Muscle layer of colon (tissue), 2 donors: ENCODE measurements around the gene STRA6.
"Not testable (repeated sequence)": the region's sequence is repeated elsewhere in the genome, so short reads cannot be mapped to it uniquely, and the experiment has no call there.

ENCODE experiments used
- H3K27ac ChIP-seq: one replicate; pipeline ENCODE4 v1.7.0; 2013; ENCODE audit warnings: low read depth, mild to moderate bottlenecking, low read length, moderate library complexity
- H3K27me3 ChIP-seq, 2 donors: one replicate each; pipeline ENCODE4 v1.7.0; 2013; ENCODE audit warnings: low read length in 2 of 2, mild to moderate bottlenecking in 2 of 2; ENCODE audit not compliant: insufficient read depth in 2 of 2, control insufficient read depth in 1 of 2
- H3K36me3 ChIP-seq: one replicate; pipeline ENCODE4 v1.7.0; 2013; ENCODE audit warnings: mild to moderate bottlenecking, low read length; ENCODE audit not compliant: insufficient read depth
- H3K4me1 ChIP-seq: one replicate; pipeline ENCODE4 v1.7.0; 2013; ENCODE audit warnings: mild to moderate bottlenecking, low read length; ENCODE audit not compliant: insufficient read depth
- H3K4me3 ChIP-seq, 2 donors: one replicate each; pipeline ENCODE4 v1.7.0; 2013; ENCODE audit warnings: low read length in 2 of 2, low read depth in 1 of 2, mild to moderate bottlenecking in 1 of 2, moderate library complexity in 1 of 2
- H3K9ac ChIP-seq: one replicate; pipeline ENCODE4 v1.7.0; 2013; ENCODE audit warnings: low read length
- H3K9me3 ChIP-seq: one replicate; pipeline ENCODE4 v1.7.0; 2013; ENCODE audit warnings: mild to moderate bottlenecking, low read length
- donor health status: abdominal sarcoma.
- donor health status: Adenocarcinoma of cecum.

The STRA6 gene

DNA sequence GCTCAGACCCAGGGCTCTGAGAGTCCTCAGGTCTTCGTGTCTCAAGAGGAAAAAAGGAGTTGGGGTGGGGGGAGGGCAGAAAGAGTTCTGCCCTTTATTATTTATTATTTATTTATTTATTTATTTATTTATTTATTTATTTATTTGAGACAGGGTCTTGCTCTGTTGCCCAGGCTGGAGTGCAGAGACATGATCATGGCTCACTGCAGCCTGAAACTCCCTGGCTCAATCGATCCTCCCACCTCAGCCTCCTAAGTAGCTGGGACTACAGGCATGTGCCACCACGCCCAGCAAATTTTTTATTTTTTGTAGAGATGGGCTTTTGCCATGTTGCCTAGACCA lies 40.4 kb downstream of the STRA6 start:
- not testable (repeated sequence) for H3K4me3 ChIP-seq, H3K9me3 ChIP-seq, H3K27me3 ChIP-seq, H3K36me3 ChIP-seq, H3K27ac ChIP-seq, H3K9ac ChIP-seq, H3K4me1 ChIP-seq

DNA sequence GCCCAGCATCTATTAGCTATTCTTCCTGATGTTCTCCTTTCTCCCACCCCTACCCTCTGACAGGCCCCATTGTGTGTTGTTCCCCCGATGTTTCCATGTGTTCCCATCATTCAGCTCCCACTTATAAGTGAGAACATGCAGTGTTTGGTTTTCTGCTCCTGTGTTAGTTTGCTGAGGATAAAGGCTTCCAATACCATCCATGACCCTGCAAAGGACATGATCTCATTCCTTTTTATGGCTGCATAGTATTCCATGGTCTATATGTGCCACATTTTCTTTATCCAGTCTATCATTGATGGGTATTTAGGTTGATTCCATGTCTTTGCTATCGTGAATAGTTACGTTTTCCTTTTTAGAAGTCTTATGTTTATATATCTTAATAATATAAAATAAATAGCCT lies 42.2 kb downstream of the STRA6 start:
- not testable (repeated sequence) for H3K27ac ChIP-seq, H3K36me3 ChIP-seq, H3K9me3 ChIP-seq, H3K27me3 ChIP-seq, H3K4me3 ChIP-seq, H3K9ac ChIP-seq
- H3K4me1 ChIP-seq, result peaks cover 21% of the 10 kb centered on the region

DNA sequence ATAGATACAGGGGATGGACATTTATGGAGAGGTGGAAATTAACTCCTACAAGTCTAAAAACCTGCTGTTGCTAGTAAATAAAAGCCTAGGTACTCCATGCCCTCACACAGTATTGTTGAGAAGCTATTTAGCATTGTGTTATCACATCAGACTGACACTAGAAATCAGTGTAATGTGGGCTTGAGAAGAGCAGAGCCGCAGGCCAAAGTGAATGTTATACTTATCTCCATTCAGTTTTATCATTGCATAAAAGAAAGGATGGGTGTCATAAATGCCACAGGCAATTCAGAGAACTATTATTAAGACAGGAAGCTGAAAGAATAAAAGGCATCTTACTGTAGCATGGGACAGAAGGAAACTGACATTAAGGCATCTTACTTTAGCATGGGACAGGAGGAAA lies 42.8 kb downstream of the STRA6 start:
- H3K27ac ChIP-seq, result no peak overlapping the region
- no peak overlapping the region for H3K9ac ChIP-seq
- H3K4me3 ChIP-seq, result no peak overlapping the region
- no peaks in the 10 kb centered on the region for H3K27me3 ChIP-seq
- H3K4me1 ChIP-seq, result peaks cover 21% of the 10 kb centered on the region
- H3K9me3 ChIP-seq, result no peaks in the 10 kb centered on the region
- H3K36me3 ChIP-seq, result no peaks in the 10 kb centered on the region

DNA sequence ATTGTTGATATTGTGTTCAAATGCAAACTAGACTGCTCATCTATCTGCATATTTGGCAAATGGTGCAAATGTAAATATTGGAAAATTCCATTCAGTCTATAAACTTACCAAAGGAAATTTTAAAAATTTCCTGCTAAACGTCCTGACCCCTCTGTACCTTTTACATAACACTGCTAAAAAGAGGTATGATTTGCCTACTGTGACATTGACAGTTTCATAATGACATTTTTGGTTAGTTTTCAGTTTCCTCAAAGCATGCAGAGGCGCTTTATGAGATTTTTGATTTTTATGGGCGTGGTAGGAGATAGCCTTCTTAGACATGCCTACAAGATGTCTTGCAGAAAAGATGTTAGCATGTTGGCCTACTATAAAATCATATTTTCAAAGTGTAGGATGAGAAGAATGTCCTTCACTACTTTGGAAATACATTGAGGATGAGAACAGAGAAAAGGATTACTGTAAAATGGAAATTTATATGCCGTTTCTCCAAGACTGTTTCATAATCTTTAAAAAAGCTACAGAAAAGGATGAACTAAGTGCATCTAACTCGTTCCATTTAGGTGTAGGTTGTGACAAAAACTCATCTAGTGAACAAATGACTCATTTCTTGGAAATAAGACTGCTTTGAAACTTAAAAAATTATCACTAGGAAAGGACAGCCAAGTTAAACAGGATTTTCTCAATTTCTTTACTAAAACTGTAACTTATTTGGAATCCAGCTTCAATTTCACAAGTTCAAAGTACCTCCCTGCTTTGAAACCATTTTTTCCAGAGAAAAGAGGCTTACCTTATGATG lies 43.5 kb downstream of the STRA6 start:
- Histone ChIP-seq H3K4me1 (peaks cover 21% of the 10 kb centered on the region), H3K9me3 (no peaks in the 10 kb centered on the region), H3K27me3 (no peaks in the 10 kb centered on the region), H3K9ac (no peak overlapping the region), H3K4me3 (no peak overlapping the region), H3K36me3 (no peaks in the 10 kb centered on the region), H3K27ac (no peak overlapping the region)

DNA sequence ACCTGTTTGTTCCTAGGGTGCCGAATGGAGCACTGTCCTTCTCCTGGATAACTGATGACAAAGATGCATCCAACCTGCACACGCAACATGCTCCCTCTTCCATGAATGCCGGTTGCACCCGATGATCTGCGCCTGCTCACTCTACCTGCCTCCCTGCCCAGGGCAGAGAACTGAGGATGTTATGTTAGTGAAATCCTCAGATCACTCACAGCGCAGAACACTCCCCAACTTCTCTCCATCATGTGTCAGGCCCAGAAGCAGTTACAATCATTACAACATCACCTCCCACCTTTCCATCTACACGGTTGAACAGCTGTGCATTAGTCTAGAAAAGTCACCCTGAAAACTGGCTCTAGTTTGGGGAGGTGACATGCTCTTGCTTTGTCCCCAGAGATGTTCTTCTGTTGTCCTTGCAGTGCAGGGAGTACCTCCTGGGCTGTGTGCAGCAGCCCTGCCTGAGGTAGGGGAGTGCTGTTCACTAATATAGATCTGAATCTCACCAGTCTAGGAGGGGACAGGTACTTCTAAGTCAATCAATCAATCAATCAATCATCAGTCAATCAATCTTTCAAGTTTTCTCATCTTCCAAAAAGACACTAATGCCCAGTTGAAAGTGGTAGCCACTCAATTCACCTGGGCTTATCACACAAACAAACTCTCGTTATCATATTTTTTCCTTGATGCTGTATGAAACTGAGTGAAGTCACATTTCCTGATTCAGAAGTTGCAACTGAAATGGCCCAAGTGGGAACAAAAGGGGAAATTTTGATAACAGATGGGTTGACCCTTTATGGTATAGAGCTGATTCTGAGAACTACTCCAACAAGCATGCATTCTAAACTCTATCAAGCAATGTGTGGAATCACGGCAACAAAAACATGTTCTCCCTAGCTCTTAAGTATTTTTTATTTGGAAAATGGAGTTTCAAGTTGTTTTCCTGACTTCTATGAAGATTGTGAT lies 44.4 kb downstream of the STRA6 start:
- Histone ChIP-seq H3K27me3 (no peaks in the 10 kb centered on the region), H3K27ac (no peak overlapping the region), H3K9ac (no peak overlapping the region), H3K9me3 (no peaks in the 10 kb centered on the region), H3K36me3 (no peaks in the 10 kb centered on the region), H3K4me3 (no peak overlapping the region), H3K4me1 (peaks cover 21% of the 10 kb centered on the region)

DNA sequence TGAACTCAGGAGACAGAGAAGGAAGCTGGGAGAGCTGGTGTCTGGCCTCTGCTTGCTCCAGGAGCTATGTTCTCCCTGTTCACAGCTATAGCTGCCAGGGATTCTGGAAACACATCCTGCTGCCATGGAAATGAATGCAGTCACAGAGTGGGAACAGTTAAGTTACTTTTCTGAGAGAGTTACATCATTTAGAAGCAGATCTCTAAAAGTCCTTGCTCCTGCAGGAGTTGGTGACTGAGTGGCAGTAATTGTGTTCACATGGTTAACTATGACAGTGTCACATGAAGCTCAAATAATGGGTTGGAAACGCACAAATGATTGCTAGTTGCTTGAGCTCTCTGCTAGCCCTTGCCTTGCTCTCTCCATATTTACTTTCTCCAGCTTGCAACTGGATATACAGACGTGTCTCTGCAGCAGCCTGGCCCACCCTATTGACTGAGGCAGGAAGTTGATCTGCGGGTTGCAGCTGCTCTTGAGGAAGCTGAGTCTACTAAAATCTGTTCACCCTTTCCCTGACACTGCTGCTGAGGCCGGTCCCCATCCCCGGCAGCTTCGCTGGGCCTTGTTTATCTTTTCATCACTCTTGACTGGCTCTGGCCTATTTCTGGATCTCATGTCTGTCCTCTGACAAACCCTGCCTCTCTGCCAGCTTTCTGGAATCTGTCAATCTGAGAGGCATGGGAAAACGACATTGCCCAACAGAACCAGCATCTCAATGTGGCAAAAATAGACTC lies 45.7 kb downstream of the STRA6 start:
- H3K27ac ChIP-seq, result peak overlapping the region; percentile 12
- H3K4me1 ChIP-seq, result peaks cover 21% of the 10 kb centered on the region
- H3K9me3 ChIP-seq, result no peaks in the 10 kb centered on the region
- no peak overlapping the region for H3K9ac ChIP-seq
- no peaks in the 10 kb centered on the region for H3K27me3 ChIP-seq
- no peak overlapping the region for H3K4me3 ChIP-seq
- H3K36me3 ChIP-seq, result no peaks in the 10 kb centered on the region

DNA sequence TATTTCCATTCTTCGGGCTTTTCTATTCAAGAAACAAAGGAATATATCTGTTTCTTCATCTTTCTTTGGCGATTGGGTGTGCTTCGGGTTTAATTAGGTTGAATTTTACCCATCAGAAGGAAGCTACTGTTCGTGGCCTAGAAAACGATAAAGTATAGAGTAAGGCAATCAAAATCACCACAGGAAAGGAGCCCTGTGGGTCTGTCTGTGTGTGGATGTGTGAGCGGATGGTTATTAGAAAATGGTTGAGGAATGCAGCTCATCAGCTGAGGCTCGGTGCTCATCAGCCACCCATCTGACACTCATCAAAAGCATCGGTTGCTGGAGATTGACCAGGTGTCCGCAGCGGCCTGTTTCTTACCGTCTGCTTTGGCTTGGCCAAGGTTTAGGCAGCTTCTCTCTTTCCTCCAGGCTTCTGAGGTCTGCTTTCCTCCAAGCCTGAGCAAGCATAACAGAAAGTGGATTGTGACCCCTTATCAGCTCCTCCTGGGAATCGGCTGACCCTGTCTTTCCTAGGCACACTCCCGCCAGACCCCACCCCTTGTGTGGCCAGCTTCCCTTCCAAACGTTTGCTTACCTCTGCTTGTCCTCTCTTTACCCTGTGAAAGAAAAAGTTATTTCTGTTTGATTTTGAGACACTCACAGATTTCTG lies 46.7 kb downstream of the STRA6 start:
- H3K9me3 ChIP-seq, result no peaks in the 10 kb centered on the region
- H3K4me1 ChIP-seq, result peaks cover 21% of the 10 kb centered on the region
- H3K27ac ChIP-seq, result no peak overlapping the region
- no peaks in the 10 kb centered on the region for H3K36me3 ChIP-seq
- no peaks in the 10 kb centered on the region for H3K27me3 ChIP-seq
- H3K9ac ChIP-seq, result no peak overlapping the region
- no peak overlapping the region for H3K4me3 ChIP-seq

DNA sequence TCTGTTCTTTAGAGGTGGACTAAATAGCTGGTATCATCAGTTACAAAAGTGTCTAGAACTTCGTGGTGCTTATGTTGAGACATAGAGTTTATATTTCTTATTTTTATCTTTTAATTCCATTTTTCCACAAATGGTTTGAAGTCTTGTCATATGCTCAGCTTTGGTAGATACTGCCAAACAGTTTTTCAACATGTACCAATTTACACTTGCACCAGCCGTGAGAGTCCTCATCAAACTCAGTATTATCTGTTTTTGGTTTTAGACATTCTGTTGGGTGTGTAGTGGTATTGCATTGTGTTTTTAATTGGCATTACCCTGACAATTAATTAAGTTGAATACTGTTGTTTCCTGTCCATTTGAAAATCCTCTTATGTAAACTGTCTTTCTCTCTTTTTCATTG lies 55.5 kb downstream of the STRA6 start:
- Histone ChIP-seq H3K9me3 (no peaks in the 10 kb centered on the region), H3K9ac (no peak overlapping the region), H3K36me3 (no peaks in the 10 kb centered on the region), H3K4me1 (no peaks in the 10 kb centered on the region), H3K27me3 (no peaks in the 10 kb centered on the region), H3K4me3 (no peak overlapping the region), H3K27ac (no peak overlapping the region)

DNA sequence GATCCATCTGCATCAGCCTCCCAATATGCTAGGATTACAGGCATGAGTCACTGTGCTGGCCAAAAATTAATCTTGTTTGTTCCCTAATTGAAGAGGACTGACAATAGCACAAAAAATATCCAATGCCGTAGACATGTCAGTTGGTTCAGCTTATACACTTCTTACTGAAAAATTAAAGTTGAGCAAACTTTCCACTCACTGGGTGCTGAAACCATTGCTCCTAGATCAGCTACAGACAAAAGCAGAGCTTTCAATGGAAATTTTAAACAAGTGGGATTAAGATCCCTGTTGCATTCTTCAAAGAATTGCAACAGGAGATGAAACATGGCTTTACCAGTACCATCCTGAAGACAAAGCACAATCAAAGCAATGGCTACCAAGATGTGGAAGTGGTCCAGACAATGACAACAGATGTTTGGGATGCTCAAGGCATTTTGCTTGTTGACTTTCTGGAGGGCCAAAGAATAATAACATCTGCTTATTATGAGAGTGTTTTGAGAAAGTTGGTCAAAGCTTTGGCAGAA lies 56.2 kb downstream of the STRA6 start:
- no peaks in the 10 kb centered on the region for H3K4me1 ChIP-seq
- H3K9ac ChIP-seq, result no peak overlapping the region
- H3K27me3 ChIP-seq, result no peaks in the 10 kb centered on the region
- H3K9me3 ChIP-seq, result no peaks in the 10 kb centered on the region
- H3K27ac ChIP-seq, result no peak overlapping the region
- no peak overlapping the region for H3K4me3 ChIP-seq
- no peaks in the 10 kb centered on the region for H3K36me3 ChIP-seq

DNA sequence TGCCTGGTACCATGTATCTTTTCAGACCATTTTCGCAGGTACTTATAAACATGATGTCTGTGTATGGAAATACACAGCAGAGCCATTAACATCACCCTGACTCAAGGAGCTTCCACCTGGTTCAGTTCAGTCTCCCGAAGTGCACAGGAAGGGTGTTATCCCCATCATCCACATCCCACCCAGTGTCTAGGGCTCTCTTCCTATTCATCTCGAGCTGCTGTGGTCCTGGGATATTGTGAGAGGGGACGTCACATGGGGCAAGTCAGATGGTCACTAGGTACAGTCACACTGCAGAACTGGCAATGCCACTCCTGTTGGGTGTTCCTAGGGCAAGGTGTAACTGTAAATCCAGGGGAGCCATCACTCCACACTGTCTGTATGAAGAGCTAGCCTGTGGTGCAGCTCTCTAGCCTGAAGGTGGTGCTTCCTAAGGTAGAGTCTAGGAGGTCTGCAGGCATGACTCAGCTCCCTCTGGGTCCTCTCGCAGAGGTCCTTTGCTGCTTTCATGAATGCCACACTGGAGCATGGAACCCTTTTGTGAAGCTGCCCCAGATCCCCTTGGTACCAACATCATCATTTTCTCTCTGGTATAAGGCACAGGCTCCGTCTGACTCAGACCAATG lies 58.3 kb downstream of the STRA6 start:
- H3K27me3 ChIP-seq, result no peaks in the 10 kb centered on the region
- H3K4me3 ChIP-seq, result no peak overlapping the region
- H3K9me3 ChIP-seq, result no peaks in the 10 kb centered on the region
- no peaks in the 10 kb centered on the region for H3K4me1 ChIP-seq
- H3K9ac ChIP-seq, result no peak overlapping the region
- no peak overlapping the region for H3K27ac ChIP-seq
- H3K36me3 ChIP-seq, result no peaks in the 10 kb centered on the region
